ENCODE results near the gene FLNA. TPM values are rescaled to one million over a fixed set of nuclear protein-coding genes. Genes with fewer than 3 reads are reported as not detected.

Gene FLNA
- total and polyA plus RNA-seq, 9 of the 15 experiments (the other 6 are each of a cell fraction or from before 2014, with no cell fraction given), result 6.2 to 735 (median 135) TPM

GRCh38 chrX:154401045-154401799, 26.8 kb upstream of the FLNA start (continued):
- TF ChIP-seq ATF6 (CRISPR knock-in tag; IDR thresholded peaks at IDR 0.05), result no peak
- TF ChIP-seq ZNF311 (CRISPR knock-in tag; IDR thresholded peaks at IDR 0.05), result no peak
- no peak for TF ChIP-seq ZBTB5 (IDR thresholded peaks at IDR 0.05)
- no peak for TF ChIP-seq SRF (CRISPR knock-in tag; IDR thresholded peaks at IDR 0.05)
- no peak for TF ChIP-seq ZNF140 (CRISPR knock-in tag; IDR thresholded peaks at IDR 0.05)
- no peak for TF ChIP-seq ZNF778 (CRISPR knock-in tag; IDR thresholded peaks at IDR 0.05)
- TF ChIP-seq CAMTA2 (CRISPR knock-in tag; conservative IDR thresholded peaks at IDR 0.05), result no peak
- TF ChIP-seq CEBPZ (IDR thresholded peaks at IDR 0.05; ENCODE audit: borderline replicate concordance, low read depth, low read length), result no peak
- no peak for TF ChIP-seq BDP1 (IDR thresholded peaks at IDR 0.05; ENCODE audit: insufficient read depth, insufficient read length)
- TF ChIP-seq THAP7 (CRISPR knock-in tag; IDR thresholded peaks at IDR 0.05), result no peak
- no peak for TF ChIP-seq ZNF740 (CRISPR knock-in tag; IDR thresholded peaks at IDR 0.05)
- no peak for TF ChIP-seq ZNF740 (tag; IDR thresholded peaks at IDR 0.05)
- TF ChIP-seq ZNF586 (CRISPR knock-in tag; conservative IDR thresholded peaks at IDR 0.05), result no peak
- TF ChIP-seq CREB5 (CRISPR knock-in tag; IDR thresholded peaks at IDR 0.05), result no peak
- no peak for TF ChIP-seq ZNF174 (CRISPR knock-in tag; IDR thresholded peaks at IDR 0.05)
